H9 (cell line): Measurements from ENCODE around the gene KAT2B. TPM values are rescaled to one million over a fixed set of nuclear protein-coding genes. Genes with fewer than 3 reads are reported as not detected.

Experiments
- DNase-seq: peaks from one replicate; pipeline ENCODE4 v3.0.0-alpha.2; 2017
- H2AFZ ChIP-seq: one replicate; pipeline ENCODE4 v1.6.1; 2013; ENCODE audit warnings: mild to moderate bottlenecking, low read length, control low read depth, moderate library complexity
- H2AK5ac ChIP-seq: 2 replicates; pipeline ENCODE4 v1.6.1; 2013; ENCODE audit warnings: low read length, control low read depth, mixed read lengths; ENCODE audit not compliant: insufficient read length
- H2BK120ac ChIP-seq: one replicate; pipeline ENCODE4 v1.6.1; 2013; ENCODE audit warnings: low read depth, mild to moderate bottlenecking, low read length, control low read depth, inconsistent platforms; ENCODE audit not compliant: poor library complexity, severe bottlenecking
- H2BK12ac ChIP-seq: 2 replicates; pipeline ENCODE4 v1.6.1; 2013; ENCODE audit warnings: low read length, control low read depth, mixed read lengths, low read depth; ENCODE audit not compliant: insufficient read length
- H2BK15ac ChIP-seq: 2 replicates; pipeline ENCODE4 v1.6.1; 2013; ENCODE audit warnings: low read depth, low read length, control low read depth
- H2BK20ac ChIP-seq: one replicate; pipeline ENCODE4 v1.6.1; 2013; ENCODE audit warnings: low read depth, mild to moderate bottlenecking, low read length, control low read depth, inconsistent platforms; ENCODE audit not compliant: poor library complexity, severe bottlenecking
- H2BK5ac ChIP-seq: 2 replicates; pipeline ENCODE4 v1.6.1; 2013; ENCODE audit warnings: low read length, control low read depth, mixed read lengths; ENCODE audit not compliant: insufficient read length
- H3K14ac ChIP-seq: 2 replicates; pipeline ENCODE4 v1.6.1; 2013; ENCODE audit warnings: low read length, control low read depth; ENCODE audit not compliant: insufficient read depth
- H3K18ac ChIP-seq: 2 replicates; pipeline ENCODE4 v1.6.1; 2013; ENCODE audit warnings: low read depth, mild to moderate bottlenecking, mixed read lengths, low read length, control low read depth; ENCODE audit not compliant: insufficient read length
- H3K23ac ChIP-seq: 2 replicates; pipeline ENCODE4 v1.6.1; 2013; ENCODE audit warnings: low read length, control low read depth, mixed read lengths, low read depth; ENCODE audit not compliant: insufficient read length
- H3K23me2 ChIP-seq: 2 replicates; pipeline ENCODE4 v1.6.1; 2013; ENCODE audit warnings: low read depth, mild to moderate bottlenecking, mixed read lengths, low read length, control low read depth; ENCODE audit not compliant: insufficient read length, poor library complexity, severe bottlenecking
- H3K27ac ChIP-seq: 2 replicates; pipeline ENCODE4 v1.5.1; 2013; ENCODE audit warnings: low read length, control low read depth, mixed read lengths, low read depth; ENCODE audit not compliant: insufficient read length
- H3K27me3 ChIP-seq: 2 replicates; pipeline ENCODE4 v1.6.1; 2013; ENCODE audit warnings: low read length, control low read depth, inconsistent platforms; ENCODE audit not compliant: insufficient read depth
- H3K4ac ChIP-seq: 2 replicates; pipeline ENCODE4 v1.6.1; 2013; ENCODE audit warnings: low read depth, mild to moderate bottlenecking, control low read depth, inconsistent platforms, low read length, moderate library complexity
- H3K4me1 ChIP-seq: 2 replicates; pipeline ENCODE4 v1.6.1; 2013; ENCODE audit warnings: low read length, control low read depth, inconsistent platforms; ENCODE audit not compliant: insufficient read depth
- H3K4me2 ChIP-seq: 2 replicates; pipeline ENCODE4 v1.6.1; 2013; ENCODE audit warnings: low read length, control low read depth, mixed read lengths; ENCODE audit not compliant: insufficient read length, insufficient read depth
- H3K56ac ChIP-seq: 2 replicates; pipeline ENCODE4 v1.6.1; 2013; ENCODE audit warnings: low read depth, mild to moderate bottlenecking, mixed read lengths, low read length, control low read depth; ENCODE audit not compliant: insufficient read length
- H3K79me1 ChIP-seq: 2 replicates; pipeline ENCODE4 v1.6.1; 2013; ENCODE audit warnings: low read depth, mild to moderate bottlenecking, moderate library complexity, low read length, control low read depth, inconsistent platforms; ENCODE audit not compliant: insufficient read depth, poor library complexity, severe bottlenecking
- H3K79me2 ChIP-seq: 2 replicates; pipeline ENCODE4 v1.6.1; 2013; ENCODE audit warnings: low read length, control low read depth, inconsistent platforms; ENCODE audit not compliant: insufficient read depth
- H3K9ac ChIP-seq: 2 replicates; pipeline ENCODE4 v1.6.1; 2013; ENCODE audit warnings: low read length, control low read depth, mixed read lengths; ENCODE audit not compliant: insufficient read length; ENCODE audit errors: extremely low read depth
- H3K9me3 ChIP-seq: one replicate; pipeline ENCODE4 v1.6.1; 2013; ENCODE audit warnings: low read depth, low read length, inconsistent platforms; ENCODE audit not compliant: control insufficient read depth
- H3T11ph ChIP-seq: one replicate; pipeline ENCODE4 v1.6.1; 2013; ENCODE audit warnings: mild to moderate bottlenecking, low read length, control low read depth, inconsistent platforms
- H4K20me1 ChIP-seq: one replicate; pipeline ENCODE4 v1.6.1; 2013; ENCODE audit not compliant: control insufficient read depth, insufficient read length, insufficient read depth
- H4K5ac ChIP-seq: 2 replicates; pipeline ENCODE4 v1.6.1; 2013; ENCODE audit warnings: low read depth, mild to moderate bottlenecking, mixed read lengths, low read length, control low read depth; ENCODE audit not compliant: insufficient read length
- H4K8ac ChIP-seq: replicated peaks from 2 replicates; pipeline ENCODE4 v1.6.1; 2013; ENCODE audit warnings: low read length, control low read depth, mixed read lengths, low read depth; ENCODE audit not compliant: insufficient read length
- H4K91ac ChIP-seq: 2 replicates; pipeline ENCODE4 v1.6.1; 2013; ENCODE audit warnings: low read depth, mild to moderate bottlenecking, moderate library complexity, mixed read lengths, low read length, control low read depth; ENCODE audit not compliant: insufficient read length
- H3K27ac Mint-ChIP-seq, 3 experiments: 2 replicates in 2 of 3; 3 replicates in 1 of 3; pipeline ENCODE4 v1.8.0; 2020 to 2021; ENCODE audit warnings: mixed read lengths in 3 of 3, mild to moderate bottlenecking in 1 of 3, moderate library complexity in 1 of 3
- H3K27me3 Mint-ChIP-seq: 2 replicates; pipeline ENCODE4 v1.8.0; 2021; ENCODE audit warnings: low read depth, mild to moderate bottlenecking, moderate library complexity, mixed read lengths
- H3K36me3 Mint-ChIP-seq, 3 experiments: 2 replicates in 2 of 3; 3 replicates in 1 of 3; pipeline ENCODE4 v1.8.0; 2020 to 2021; ENCODE audit warnings: low read depth in 3 of 3, mixed read lengths in 3 of 3; ENCODE audit not compliant: insufficient read depth in 1 of 3
- H3K4me1 Mint-ChIP-seq, 2 experiments: 2 replicates each; pipeline ENCODE4 v1.8.0; 2020; ENCODE audit warnings: mixed read lengths in 2 of 2
- H3K4me3 Mint-ChIP-seq, 2 experiments: 2 replicates in 1 of 2; 3 replicates in 1 of 2; pipeline ENCODE4 v1.8.0; 2020 to 2021; ENCODE audit warnings: mild to moderate bottlenecking in 2 of 2, mixed read lengths in 2 of 2, moderate library complexity in 1 of 2
- H3K9me3 Mint-ChIP-seq, 2 experiments: 2 replicates in 1 of 2; 3 replicates in 1 of 2; pipeline ENCODE4 v1.8.0; 2020; ENCODE audit warnings: mild to moderate bottlenecking in 2 of 2, mixed read lengths in 2 of 2, moderate library complexity in 1 of 2
- CTCF ChIP-seq: fragments of 200-600 bp; sonication (generic); conservative IDR thresholded peaks from 3 replicates; pipeline ENCODE4 v1.8.0; 2021; ENCODE audit warnings: antibody characterized with exemption, mild to moderate bottlenecking
- WGBS: extraction: QIAGEN DNeasy Blood & Tissue Kit; methylation state at CpG from one replicate; pipeline ENCODE4 v1.1.7; 2013; ENCODE audit warnings: missing lambda C conversion rate, low lambda C conversion rate, mixed read lengths; ENCODE audit not compliant: insufficient read length; ENCODE audit errors: extremely low coverage; 5-methylcytosine and 5-hydroxymethylcytosine counted together
- total RNA-seq: library from RNA; stranded (reverse); gene quantifications from 2 replicates; pipeline ENCODE4 v1.2.1, GENCODE V29; 2021

Gene KAT2B
- total RNA-seq, 1 experiment from 2014 or later = 6.3 TPM

DNA sequence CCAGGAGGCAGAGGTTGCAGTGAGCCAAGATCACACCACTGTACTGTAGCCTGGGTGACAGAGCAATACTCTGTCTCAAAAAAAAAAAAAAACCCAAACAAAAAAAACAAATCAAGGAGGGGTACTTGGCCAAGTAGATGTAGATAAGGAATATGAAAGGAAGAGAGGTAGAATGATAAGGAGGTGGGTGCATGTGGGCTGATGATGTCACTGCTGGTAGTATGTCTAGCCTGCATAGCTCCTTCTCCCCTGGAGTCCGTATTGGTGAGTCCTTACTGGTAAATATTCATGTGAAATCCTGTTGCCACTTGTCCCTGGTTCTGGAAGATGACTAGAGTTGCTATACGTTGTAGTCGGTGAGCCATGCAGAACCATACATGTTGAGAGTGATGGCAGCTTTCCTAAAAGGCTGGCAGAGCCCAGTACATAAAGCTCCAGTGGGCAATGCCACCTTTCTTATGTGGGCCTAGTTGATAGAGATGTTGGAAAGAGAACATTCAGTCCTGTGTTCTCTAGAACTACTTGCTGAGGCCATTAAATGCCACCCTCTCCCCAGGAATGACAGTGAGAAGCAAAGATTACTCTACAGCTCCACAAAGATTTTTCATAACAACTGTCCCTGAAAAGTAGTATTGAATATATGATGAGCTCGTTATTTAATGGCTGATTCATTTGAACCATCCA lies 11.0 kb downstream of the KAT2B start:
- H3K9ac ChIP-seq = no peak overlapping the region
- Mint-ChIP-seq H3K36me3 (no peaks in the 10 kb centered on the region), H3K4me1 (peaks cover 3 to 5% of the 10 kb centered on the region in 2 experiments; a peak in 3 of 4 replicates), H3K27me3 (no peaks in the 10 kb centered on the region), H3K9me3 (no peaks in the 10 kb centered on the region), H3K27ac (no peak overlapping the region), H3K4me3 (no peak overlapping the region)
- H2BK120ac ChIP-seq = no peak overlapping the region
- no peak overlapping the region for H3K23ac ChIP-seq
- DNase-seq = no peak
- H3K4me2 ChIP-seq = no peak overlapping the region
- no peak overlapping the region for H3K18ac ChIP-seq
- H4K20me1 ChIP-seq = no peaks in the 10 kb centered on the region
- no peak overlapping the region for H3K27ac ChIP-seq
- H3K14ac ChIP-seq = no peak overlapping the region
- H3K9me3 ChIP-seq = no peaks in the 10 kb centered on the region
- H2AK5ac ChIP-seq = no peak overlapping the region
- no peak overlapping the region for H4K8ac ChIP-seq
- no peak overlapping the region for H3K56ac ChIP-seq
- no peaks in the 10 kb centered on the region; the same call in 1 of the 2 replicates for H3K4me1 ChIP-seq
- H3T11ph ChIP-seq = no peak overlapping the region
- no peaks in the 10 kb centered on the region for H3K79me2 ChIP-seq
- TF ChIP-seq CTCF = no peak
- H3K23me2 ChIP-seq = no peaks in the 10 kb centered on the region
- no peak overlapping the region for H4K91ac ChIP-seq
- no peaks in the 10 kb centered on the region for H3K79me1 ChIP-seq
- H2BK20ac ChIP-seq = no peak overlapping the region
- no peak overlapping the region for H2BK5ac ChIP-seq
- no CpG with 5 or more reads among the region's 4 CpGs for WGBS
- no peak overlapping the region for H2BK12ac ChIP-seq
- H3K4ac ChIP-seq = no peak overlapping the region
- H2AFZ ChIP-seq = no peak overlapping the region
- no peak overlapping the region for H2BK15ac ChIP-seq
- H3K27me3 ChIP-seq = no peaks in the 10 kb centered on the region
- H4K5ac ChIP-seq = no peak overlapping the region
